DMS153 treated with DMSO at 0.1 percent for 48 hours (cell line): ENCODE results near the gene HOXA3.
A peak's percentile ranks its signal among the peaks of the same experiment; 100 is the strongest.

Experiments
- DNase-seq: peaks from one replicate; lab custom pipeline; 2025; ENCODE audit not compliant: unreplicated experiment; lab: John Stamatoyannopoulos, UW

The HOXA3 gene

GRCh38 chr7:27168265-27168947 is 16.0 kb upstream of the HOXA3 start:
- DNase-seq, result no peak

DNA sequence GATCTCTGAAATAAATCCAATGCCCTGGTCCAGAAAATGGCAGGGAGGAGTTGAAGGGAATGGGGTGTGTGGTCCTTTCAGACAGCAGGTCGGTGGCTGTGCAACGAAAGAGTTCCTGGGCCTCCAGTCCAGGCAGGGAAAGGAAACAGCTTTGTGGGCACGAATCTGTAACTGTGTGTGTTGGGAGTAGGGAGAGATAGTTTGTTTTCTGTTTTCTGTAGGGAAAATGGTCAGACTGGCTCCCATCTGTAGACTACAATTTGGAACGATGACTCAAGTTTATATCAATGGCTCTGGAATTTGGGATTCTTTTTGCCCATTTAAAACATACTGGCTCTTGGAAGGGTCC is 15.5 kb upstream of the HOXA3 start:
- DNase-seq, result no peak

- DNase-seq, result no peak
These were observed 14.4 kb upstream of the HOXA3 start for GRCh38 chr7:27166531-27167505.

GRCh38 chr7:27165996-27166530 is 13.7 kb upstream of the HOXA3 start:
- no peak for DNase-seq

DNA sequence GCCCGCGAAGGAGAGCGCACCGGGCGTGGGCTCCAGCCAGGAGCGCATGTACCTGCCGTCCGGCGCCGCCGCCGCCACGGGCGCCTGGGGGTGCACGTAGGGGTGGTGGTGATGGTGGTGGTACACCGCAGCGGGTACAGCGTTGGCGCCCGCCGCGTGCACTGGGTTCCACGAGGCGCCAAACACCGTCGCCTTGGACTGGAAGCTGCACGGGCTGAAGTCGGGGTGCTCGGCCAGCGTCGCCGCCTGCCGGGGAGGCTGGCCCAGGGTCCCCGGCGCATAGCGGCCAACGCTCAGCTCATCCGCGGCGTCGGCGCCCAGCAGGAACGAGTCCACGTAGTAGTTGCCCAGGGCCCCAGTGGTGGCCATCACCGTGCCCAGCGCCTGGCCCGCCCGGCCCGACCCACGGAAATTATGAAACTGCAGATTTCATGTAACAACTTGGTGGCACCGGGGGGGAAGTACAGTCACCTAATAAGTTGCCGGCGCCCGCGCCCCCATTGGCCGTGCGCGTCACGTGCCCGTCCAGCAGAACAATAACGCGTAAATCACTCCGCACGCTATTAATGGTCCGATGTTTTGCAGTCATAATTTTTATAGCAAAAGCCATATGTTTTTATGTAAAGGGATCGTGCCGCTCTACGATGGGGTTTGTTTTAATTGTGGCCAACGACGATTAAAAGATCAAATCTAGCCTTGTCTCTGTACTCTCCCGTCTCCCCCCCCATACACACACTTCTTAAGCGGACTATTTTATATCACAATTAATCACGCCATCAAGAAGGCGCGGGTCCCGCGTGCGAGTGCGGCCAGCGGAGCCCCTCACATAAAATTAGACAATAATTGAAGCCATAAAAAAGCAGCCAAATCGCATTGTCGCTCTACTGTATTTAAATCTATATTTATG is 13.0 kb upstream of the HOXA3 start, which contains the start of gene HOXA9:
Gene HOXA9, minus strand, starts transcription at position 449 of the 907 bp plus-strand sequence. Its CDS starts 80 bp downstream, at position 369.
- DNase-seq, result no peak

DNA sequence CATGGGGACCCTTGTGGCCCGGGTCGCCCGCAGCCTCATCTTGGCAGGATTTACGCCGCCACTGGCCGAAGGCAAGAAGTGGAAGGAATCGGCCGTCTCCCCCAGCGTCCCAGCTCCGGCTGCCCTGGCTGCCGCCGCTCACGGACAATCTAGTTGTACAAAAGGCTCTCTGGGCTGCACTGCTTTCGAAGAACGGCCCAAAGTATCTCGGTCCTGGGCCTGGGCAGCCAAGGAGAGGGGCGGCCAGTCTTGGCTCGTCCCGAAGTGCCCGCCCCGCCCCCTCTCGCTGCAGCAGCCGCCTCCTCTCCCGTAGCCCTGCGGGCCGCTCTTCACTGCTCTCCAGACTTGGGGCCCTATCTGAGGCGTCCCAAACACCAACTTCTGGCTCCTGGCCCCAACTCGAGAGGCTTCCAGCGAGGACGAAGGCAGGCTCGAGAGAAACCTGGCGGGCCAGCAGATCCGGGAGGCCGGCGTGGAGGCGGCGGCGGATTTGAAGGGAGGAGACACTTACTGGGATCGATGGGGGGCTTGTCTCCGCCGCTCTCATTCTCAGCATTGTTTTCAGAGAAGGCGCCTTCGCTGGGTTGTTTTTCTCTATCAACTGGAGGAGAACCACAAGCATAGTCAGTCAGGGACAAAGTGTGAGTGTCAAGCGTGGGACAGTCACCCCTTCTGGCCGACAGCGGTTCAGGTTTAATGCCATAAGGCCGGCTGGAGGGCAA is 12.1 kb upstream of the HOXA3 start:
- no peak for DNase-seq

GRCh38 chr7:27164045-27164366 is 11.6 kb upstream of the HOXA3 start:
- no peak for DNase-seq

GRCh38 chr7:27163288-27164044 is 11.1 kb upstream of the HOXA3 start:
- no peak for DNase-seq

GRCh38 chr7:27162561-27163287 is 10.3 kb upstream of the HOXA3 start:
- no peak for DNase-seq

DNA sequence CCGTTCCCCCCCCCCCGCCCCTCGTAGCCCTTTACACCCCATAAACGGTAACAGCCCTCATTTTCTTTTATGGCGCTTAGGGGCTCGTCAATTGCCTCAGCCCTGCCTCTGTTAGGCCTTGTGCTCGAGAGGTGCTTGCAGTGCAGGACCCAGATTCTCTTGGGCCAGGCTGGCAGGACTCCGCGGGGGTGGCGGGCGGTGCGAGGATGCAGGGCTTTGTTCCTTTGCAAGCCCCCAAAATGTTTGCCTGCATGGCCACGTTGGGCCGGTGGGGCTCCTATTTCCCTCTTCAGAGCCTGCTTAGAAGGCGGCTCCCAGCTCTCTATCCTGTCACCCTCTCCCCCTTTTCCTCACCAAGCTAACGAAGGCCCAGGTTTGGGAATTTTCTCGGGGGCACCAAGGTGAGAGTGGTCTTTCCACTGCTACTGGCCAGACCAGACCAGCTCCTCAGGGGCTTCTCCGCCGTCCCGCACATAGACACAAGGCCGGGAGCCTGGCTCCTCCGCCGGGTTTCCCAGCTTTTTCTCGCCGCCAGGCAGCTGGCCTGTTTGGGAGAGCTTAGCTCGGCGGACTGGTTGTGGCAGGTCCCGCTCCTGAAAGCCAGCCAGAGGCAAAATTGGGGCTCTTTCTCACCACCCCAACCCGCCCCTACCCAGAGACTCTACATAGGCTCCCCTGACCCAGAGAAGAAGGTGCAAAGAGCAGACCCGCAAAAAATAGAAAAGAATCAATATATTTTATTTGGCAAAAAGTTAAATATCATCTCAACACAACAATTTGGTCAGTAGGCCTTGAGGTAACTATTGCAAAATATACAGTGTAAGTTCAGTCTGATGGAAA is 9.6 kb upstream of the HOXA3 start:
- DNase-seq, result no peak

- DNase-seq, result no peak
These were observed 8.9 kb upstream of the HOXA3 start for GRCh38 chr7:27161214-27161720.

GRCh38 chr7:27160546-27161213 is 8.3 kb upstream of the HOXA3 start:
- DNase-seq, result peak; percentile 87

DNA sequence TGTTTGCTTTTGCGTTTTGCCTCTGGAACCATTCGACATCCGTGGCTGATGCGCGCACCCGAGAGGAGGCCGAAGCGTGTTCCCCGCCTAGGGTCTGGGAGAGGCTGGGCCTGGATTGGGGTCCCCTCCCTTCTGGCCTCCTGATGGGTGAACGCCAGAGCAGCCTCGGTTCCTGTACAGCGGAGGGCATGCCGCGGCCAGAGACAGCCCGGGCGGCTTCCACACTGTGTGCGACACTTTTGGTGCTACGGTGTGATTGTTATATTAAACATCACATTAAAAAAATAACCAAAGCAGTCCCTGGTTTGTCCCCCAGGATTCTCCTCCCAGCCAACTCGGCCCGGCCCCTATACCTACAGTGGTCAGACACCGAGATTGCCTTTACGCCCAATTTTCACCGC is 7.8 kb upstream of the HOXA3 start:
- no peak for DNase-seq

DNA sequence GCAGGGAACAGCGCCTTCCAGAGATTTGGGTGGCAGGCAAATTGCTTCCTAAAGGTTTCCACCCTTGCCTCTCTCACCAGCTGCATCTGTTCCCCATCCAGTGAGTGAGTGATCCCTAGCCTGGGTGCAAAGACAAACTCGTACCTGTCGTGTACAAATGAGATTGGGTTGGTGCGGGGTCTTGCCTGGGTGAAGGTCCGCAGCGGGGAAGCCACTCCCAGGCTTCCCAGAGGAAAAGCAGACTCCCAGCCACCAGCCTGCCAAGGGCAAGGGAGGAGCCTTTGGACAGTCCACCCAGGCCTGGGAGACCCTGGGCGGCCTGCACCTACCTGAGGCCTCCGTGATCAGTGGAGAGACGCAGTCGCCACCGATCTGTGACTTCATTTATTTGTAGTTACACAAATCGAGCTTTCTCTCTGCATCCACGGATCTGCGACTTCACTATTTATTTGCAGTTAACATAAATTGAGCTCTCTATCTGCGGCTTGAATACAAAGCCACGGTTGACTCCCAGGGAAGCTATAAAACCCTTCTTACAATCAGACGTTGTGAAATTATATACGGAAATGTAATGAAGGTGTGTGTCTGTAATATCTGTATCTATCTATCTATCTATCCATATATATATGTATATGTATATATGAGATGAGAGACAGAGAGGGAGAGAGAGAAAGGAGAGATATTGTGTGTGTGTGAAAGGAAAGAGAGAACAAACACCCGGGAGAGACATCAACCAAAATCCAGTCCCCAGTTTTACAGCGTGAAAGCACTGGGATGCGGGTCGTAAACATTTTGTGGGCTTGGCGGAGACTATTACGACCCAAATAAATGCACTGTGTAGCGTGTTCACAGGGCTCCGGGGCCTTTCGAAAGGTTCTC is 7.1 kb upstream of the HOXA3 start:
- DNase-seq, result no peak

- DNase-seq, result no peak
These were observed 6.3 kb upstream of the HOXA3 start for GRCh38 chr7:27158436-27159265.
